Muscle layer of duodenum (tissue), 2 donors: ENCODE measurements around the gene TIMM8A.

Source experiments
- H3K27ac ChIP-seq: one replicate; pipeline ENCODE4 v1.7.0; 2013; ENCODE audit warnings: mild to moderate bottlenecking, low read length
- H3K27me3 ChIP-seq: one replicate; pipeline ENCODE4 v1.7.0; 2013; ENCODE audit warnings: low read depth, mild to moderate bottlenecking, control low read depth, low read length
- H3K36me3 ChIP-seq, 2 donors: one replicate each; pipeline ENCODE4 v1.7.0; 2013; ENCODE audit warnings: low read length in 2 of 2, control low read depth in 1 of 2, mild to moderate bottlenecking in 1 of 2; ENCODE audit not compliant: insufficient read depth in 2 of 2, control insufficient read depth in 1 of 2
- H3K4me1 ChIP-seq, 2 donors: one replicate each; pipeline ENCODE4 v1.7.0; 2013; ENCODE audit warnings: low read length in 2 of 2, mild to moderate bottlenecking in 2 of 2, control low read depth in 1 of 2, moderate library complexity in 1 of 2; ENCODE audit not compliant: insufficient read depth in 2 of 2, control insufficient read depth in 1 of 2
- H3K4me3 ChIP-seq, 2 donors: one replicate each; pipeline ENCODE4 v1.7.0; 2013; ENCODE audit warnings: low read length in 2 of 2, low read depth in 1 of 2, mild to moderate bottlenecking in 1 of 2
- H3K9me3 ChIP-seq, 2 donors: one replicate each; pipeline ENCODE4 v1.7.0; 2013; ENCODE audit warnings: low read length in 2 of 2, control low read depth in 1 of 2, mild to moderate bottlenecking in 1 of 2; ENCODE audit not compliant: control insufficient read depth in 1 of 2
- donor health status: healthy.

The TIMM8A gene

DNA sequence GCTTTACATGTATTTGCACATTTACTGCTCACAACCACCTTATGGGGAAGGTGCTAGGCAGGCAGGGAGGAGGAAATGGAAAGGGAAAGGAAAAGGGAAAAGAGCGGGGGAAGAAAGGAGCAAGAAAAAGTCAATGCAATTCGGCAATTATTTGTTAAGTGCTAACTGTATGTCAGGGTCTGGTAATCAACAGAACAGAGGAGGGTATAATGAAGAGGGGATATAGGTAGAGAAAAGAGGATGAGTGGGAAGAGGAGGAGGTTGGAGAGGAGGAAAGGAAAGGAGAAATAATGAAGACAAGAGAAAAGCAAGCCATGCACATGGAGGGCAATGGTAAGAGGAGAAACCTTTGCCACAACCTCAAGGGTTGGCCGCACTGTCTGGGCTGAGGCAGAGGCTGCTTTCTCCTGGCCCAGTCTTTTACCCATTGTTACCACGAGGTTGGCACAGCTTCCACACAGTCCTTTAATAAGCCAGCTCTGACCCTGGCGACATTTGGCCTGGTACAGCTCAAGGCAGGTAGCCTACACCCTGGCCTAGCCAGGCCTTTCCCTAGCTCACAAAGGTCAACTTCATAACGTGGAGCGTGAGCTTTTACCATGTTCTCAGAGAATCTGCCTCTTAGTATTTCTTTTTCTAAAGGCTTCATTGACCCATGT is 36.6 kb upstream of the TIMM8A start:
- H3K36me3 ChIP-seq = no peaks in the 10 kb centered on the region

DNA sequence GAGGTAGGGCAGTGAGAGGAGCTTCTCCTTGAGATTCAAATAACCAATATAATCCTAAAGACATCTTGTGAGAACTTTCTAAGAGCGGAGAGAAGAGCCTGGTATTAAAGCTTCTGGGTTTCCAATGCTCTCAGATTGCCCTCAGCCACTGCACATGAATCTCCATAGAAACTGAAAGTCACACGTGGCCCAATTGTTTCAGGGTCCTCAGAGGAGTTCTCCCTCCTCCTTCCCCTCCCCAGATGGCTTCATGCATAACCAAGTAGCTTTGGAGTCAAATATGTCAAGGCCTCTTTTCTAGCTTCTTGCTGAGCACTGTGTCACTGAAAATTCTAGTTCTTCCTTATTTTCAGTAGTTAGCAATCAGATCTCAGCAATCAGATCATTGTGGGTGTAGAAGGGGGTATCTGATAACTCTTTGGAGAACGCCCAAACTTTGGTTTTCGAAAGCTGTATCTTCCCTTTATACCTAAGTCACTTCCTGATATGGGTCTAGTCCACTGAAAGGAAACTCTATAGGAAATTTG is 35.2 kb upstream of the TIMM8A start:
- Histone ChIP-seq H3K4me3 (no peak overlapping the region), H3K27me3 (no peaks in the 10 kb centered on the region), H3K27ac (no peak overlapping the region), H3K36me3 (no peaks in the 10 kb centered on the region), H3K4me1 (no peaks in the 10 kb centered on the region), H3K9me3 (no peaks in the 10 kb centered on the region)

More for the DNA sequence above, 36.6 kb upstream of the TIMM8A start:
- no peaks in the 10 kb centered on the region for H3K4me1 ChIP-seq
- H3K27me3 ChIP-seq = no peaks in the 10 kb centered on the region
- H3K27ac ChIP-seq = peak overlapping the region; percentile 45
- no peak overlapping the region for H3K4me3 ChIP-seq
- no peaks in the 10 kb centered on the region for H3K9me3 ChIP-seq

DNA sequence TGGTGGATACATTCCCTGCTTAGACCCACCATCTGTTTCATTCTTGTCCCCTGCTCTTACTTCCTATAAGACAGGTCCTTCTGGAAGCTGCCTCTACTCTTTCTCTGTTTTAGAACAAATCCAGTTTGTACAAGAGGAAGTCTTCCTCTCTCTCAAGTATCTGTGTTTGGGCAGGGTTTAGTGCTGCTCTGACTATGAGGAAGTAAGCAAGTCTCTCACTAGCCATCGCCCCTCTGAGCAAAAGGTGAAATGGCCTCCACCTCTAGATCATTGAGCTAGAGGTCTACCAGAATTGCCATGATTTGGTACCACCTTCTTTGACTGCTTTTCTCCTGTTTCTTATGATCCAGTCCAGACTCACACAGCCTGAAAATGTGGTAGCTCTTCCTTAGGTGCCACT is 29.0 kb upstream of the TIMM8A start:
- Histone ChIP-seq H3K27me3 (no peaks in the 10 kb centered on the region), H3K4me3 (no peak overlapping the region), H3K36me3 (no peaks in the 10 kb centered on the region), H3K4me1 (no peaks in the 10 kb centered on the region), H3K9me3 (no peaks in the 10 kb centered on the region), H3K27ac (no peak overlapping the region)

DNA sequence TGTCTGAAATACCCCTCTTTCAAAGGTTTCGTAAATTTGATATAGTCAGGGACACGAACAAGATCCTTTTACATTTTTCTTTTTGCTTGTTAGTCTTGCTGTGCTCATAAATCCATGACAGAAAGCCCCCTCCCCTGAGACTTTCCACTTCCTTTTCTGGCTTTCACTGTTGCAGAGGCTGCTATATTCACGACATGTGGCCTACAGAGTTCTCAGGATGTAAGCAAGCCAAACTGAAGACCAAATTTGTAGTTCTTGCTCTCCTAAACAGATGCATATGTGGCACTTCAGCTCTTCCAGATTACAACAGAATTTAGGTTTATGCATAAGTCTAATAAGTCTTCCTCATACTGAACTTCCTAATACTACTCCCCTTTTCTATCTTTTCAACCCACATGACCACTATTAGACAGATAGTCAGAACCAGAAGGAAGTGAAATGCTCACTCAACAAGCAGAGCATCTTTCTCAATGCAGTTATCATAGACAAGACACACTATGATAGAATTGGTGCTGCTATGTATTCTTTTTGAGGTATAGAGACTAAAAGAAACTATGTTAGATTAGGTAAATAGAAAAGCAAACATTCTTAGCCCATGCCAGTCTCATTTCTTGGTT is 22.5 kb upstream of the TIMM8A start:
- Histone ChIP-seq H3K36me3 (no peaks in the 10 kb centered on the region), H3K4me1 (no peaks in the 10 kb centered on the region), H3K4me3 (no peak overlapping the region), H3K9me3 (no peaks in the 10 kb centered on the region), H3K27me3 (no peaks in the 10 kb centered on the region), H3K27ac (no peak overlapping the region)

DNA sequence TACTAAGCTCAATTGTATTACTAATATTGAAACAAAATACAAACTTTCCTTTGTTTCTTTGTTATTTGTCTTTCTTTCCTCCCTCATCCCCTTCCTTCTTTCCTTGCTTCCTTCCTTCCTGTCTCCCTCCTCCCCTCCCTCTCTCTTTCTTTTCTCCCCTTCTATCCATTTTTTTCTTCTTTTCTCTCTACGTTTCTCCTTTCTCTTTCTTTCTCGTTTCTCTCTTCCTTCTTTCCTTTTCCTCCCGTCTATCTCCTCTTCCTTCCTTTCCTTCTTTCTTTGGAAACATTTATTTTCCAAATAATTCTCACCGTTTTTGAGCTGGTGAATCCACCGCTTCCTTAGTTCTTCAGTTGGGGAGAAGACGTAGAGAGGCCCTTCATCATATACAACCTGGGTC is 21.1 kb upstream of the TIMM8A start:
- Histone ChIP-seq H3K4me3 (no peak overlapping the region), H3K27me3 (no peaks in the 10 kb centered on the region), H3K4me1 (no peaks in the 10 kb centered on the region), H3K27ac (no peak overlapping the region), H3K9me3 (no peaks in the 10 kb centered on the region), H3K36me3 (no peaks in the 10 kb centered on the region)

DNA sequence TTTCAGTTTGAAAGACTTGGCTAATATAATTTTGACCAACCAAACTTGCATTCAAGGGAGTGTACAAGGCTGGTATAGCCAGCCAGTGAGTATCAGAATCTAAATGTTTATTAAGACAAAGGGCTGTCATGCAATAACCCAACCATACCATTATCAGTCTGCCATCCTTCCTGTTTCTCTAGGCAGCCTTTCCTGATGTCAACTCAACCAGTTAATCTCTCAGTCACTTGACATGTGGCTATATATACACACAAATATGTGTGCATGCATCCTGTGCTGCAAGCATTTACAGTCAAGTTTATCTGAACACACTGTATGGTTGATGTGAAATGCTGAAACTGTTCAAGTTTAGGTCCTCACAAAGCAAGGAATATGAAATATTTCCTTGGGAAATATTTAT is 20.3 kb upstream of the TIMM8A start:
- Histone ChIP-seq H3K27me3 (no peaks in the 10 kb centered on the region), H3K36me3 (no peaks in the 10 kb centered on the region), H3K4me3 (no peak overlapping the region), H3K27ac (no peak overlapping the region), H3K4me1 (no peaks in the 10 kb centered on the region), H3K9me3 (no peaks in the 10 kb centered on the region)

DNA sequence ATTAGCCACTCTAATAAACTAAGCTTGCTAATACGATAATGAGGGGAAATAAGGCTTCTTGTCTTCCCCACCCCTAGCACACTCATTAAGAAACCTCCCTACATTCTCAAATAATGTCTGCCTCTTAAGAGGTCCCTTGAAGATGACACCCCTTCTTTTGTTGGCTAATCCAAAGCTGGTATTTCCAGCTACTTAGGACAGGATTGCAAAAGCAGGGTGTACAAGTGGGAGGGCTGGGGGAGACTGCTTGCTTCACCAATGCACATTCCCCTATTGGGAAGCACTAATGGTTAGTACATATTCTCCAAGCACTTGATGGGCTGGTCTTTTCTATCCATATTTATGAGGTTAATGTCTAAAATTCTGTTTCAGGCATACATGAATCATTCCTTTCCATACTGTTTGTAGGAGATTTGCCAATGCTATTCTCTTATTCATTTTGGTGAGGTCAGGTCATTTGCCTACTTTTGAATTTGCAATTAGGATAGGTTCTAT is 16.8 kb upstream of the TIMM8A start:
- no peaks in the 10 kb centered on the region for H3K9me3 ChIP-seq
- H3K4me1 ChIP-seq = no peaks in the 10 kb centered on the region
- no peak overlapping the region for H3K4me3 ChIP-seq
- H3K27ac ChIP-seq = no peak overlapping the region
- no peaks in the 10 kb centered on the region for H3K36me3 ChIP-seq
- H3K27me3 ChIP-seq = no peaks in the 10 kb centered on the region

DNA sequence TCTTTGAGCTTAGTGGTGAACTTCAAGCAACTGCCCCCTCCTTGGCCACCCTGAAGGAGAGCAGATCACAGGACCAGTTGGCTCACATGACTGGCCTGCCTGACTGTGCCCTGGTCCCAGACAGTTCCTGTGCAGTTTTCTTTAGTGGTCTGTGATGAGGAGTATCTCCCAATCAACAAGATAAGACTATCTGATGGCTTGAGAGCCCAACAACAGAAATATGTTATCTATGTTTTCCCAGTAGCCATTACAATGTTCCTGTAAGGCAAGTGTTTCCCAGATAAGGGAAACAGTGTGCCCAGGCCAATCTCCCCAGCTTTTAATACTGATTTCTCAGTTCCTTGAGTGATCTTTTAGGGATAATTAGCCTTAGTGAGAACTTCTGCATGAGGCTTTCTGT is 14.2 kb upstream of the TIMM8A start:
- no peaks in the 10 kb centered on the region for H3K27me3 ChIP-seq
- no peak overlapping the region for H3K27ac ChIP-seq
- H3K4me1 ChIP-seq = no peaks in the 10 kb centered on the region
- no peaks in the 10 kb centered on the region for H3K9me3 ChIP-seq
- H3K36me3 ChIP-seq = no peaks in the 10 kb centered on the region
- H3K4me3 ChIP-seq = no peak overlapping the region

DNA sequence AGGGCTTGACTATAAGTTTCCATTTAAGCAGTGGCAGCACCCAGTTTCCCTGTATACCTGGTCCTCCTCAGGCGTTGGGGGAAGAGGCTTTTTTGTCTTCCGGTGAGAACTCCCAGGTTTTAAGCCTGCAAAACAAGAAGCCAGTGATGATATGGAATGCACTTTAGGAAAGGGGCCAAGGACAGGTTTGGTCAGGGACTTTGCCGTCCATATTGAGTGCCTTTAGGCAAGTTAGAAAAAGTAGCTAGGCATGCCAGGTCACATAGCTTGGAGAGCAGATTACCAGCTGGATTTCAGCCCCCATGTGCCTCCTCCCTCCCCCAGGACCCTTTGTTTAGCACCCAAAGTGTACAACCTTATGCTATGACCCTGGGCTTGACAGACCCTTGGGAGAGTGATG is 13.6 kb upstream of the TIMM8A start:
- Histone ChIP-seq H3K4me1 (no peaks in the 10 kb centered on the region), H3K4me3 (no peak overlapping the region), H3K27ac (no peak overlapping the region), H3K9me3 (no peaks in the 10 kb centered on the region), H3K27me3 (no peaks in the 10 kb centered on the region), H3K36me3 (no peaks in the 10 kb centered on the region)

DNA sequence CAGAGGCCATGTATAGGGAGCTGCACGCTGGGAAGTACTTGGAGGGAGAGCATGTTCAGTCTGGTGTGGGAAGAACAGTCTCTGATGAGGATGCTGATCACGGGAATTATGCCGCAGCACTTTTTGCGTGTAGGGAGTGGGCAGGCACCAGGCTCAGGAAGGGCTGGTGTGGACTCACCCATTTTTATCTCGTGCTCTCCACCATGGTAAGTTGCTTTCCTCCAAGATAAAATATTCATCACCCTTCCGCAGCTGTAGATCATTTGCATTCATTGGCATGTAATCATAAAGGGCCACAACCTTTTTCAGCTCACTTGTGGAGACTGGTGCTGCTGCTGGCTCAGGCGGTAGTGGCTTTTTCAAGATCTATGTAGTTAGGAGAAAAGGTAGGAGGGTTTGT is 11.8 kb upstream of the TIMM8A start:
- Histone ChIP-seq H3K4me3 (no peak overlapping the region), H3K27me3 (no peaks in the 10 kb centered on the region), H3K27ac (no peak overlapping the region), H3K36me3 (no peaks in the 10 kb centered on the region), H3K4me1 (no peaks in the 10 kb centered on the region), H3K9me3 (no peaks in the 10 kb centered on the region)

DNA sequence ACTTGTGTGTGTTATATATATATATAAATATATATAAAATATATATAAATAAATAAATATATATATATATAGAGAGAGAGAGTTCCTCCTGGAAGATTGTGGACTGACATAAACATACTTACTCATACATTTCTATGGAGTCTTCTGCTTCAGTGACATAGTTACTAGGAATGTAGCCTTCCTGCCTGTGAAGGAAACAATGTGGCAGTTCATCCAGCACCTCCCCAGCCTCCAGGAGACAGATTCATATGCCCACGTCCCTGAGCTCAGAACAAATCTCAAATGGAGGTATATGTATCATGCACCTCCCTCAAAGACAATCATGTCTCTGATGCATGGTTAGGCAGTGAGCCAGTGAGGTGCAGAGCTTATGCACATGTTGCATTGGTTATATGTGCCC is 11.4 kb upstream of the TIMM8A start:
- Histone ChIP-seq H3K27ac (no peak overlapping the region), H3K4me3 (no peak overlapping the region), H3K36me3 (no peaks in the 10 kb centered on the region), H3K9me3 (no peaks in the 10 kb centered on the region), H3K4me1 (no peaks in the 10 kb centered on the region), H3K27me3 (no peaks in the 10 kb centered on the region)
